HCT116 (cell line): ENCODE results near the gene NEUROG1. TPM values are rescaled to one million over a fixed set of nuclear protein-coding genes. Genes with fewer than 3 reads are reported as not detected.

ENCODE experiments used
- ATAC-seq: fragments of 200-7000 bp; cut with Tn5 transposase; 2 replicates; pipeline ENCODE4 v1.9.1; 2020; ENCODE audit warnings: mild to moderate bottlenecking, moderate library complexity
- BruUV-seq: library from RNA; stranded (reverse); fragments of 400-500 nt; replicated peaks from 2 replicates; lab custom pipeline; 2021; lab: Mats Ljungman, UMichigan
- CTCF ChIA-PET: fragments of 300-600 bp; sonication (Branson Sonifier 250); formaldehyde crosslinking; loops from one replicate; lab custom pipeline; 2021; ENCODE audit warnings: antibody characterized with exemption; lab: Charles Lee
- POLR2A ChIA-PET: fragments of 300-600, 350-600 bp; sonication (Branson Sonifier 250); formaldehyde crosslinking; loops from one replicate; lab custom pipeline; 2021; ENCODE audit warnings: antibody characterized with exemption; lab: Charles Lee
- RAD21 ChIA-PET, 2 experiments: fragments of 300-600 bp; sonication (Branson Sonifier 250); formaldehyde crosslinking; loops; one replicate each; lab custom pipeline; 2023; ENCODE audit warnings: low total read pairs in 2 of 2; ENCODE audit not compliant: uncharacterized antibody in 2 of 2, unreplicated experiment in 2 of 2, low non-redundant PET in 1 of 2; lab: Charles Lee
- DNase-seq: peaks from one replicate; pipeline ENCODE4 v3.0.0-alpha.2; 2010; ENCODE audit warnings: low read depth, low spot score
- H2AFZ ChIP-seq: fragments of 200-600 bp; shearing (Covaris generic), sonication (generic); 2 replicates; pipeline ENCODE4 v1.6.1; 2017; ENCODE audit warnings: low read depth, mixed run types, mixed read lengths, antibody characterized with exemption, low read length; ENCODE audit not compliant: poor library complexity, severe bottlenecking
- H3K27ac ChIP-seq: 2 replicates; pipeline ENCODE4 v1.5.1; 2012; ENCODE audit warnings: low read depth, low read length
- H3K27me3 ChIP-seq: fragments of 200-600 bp; sonication (generic); 2 replicates; pipeline ENCODE4 v1.6.1; 2016; ENCODE audit warnings: mixed run types, low read length, mixed read lengths; ENCODE audit not compliant: insufficient read depth
- H3K36me3 ChIP-seq, 2 experiments: fragments of 200-500 bp in 1 of 2; fragments of 200-600 bp in 1 of 2; sonication (Bioruptor generic) in 1 of 2; sonication (generic) in 1 of 2; 2 replicates each; pipeline versions ENCODE4 v1.5.1 to v1.6.1; 2014 to 2016; ENCODE audit warnings: low read length in 2 of 2, inconsistent platforms in 1 of 2, mixed read lengths in 1 of 2, mixed run types in 1 of 2; ENCODE audit not compliant: insufficient read depth in 2 of 2, control insufficient read depth in 1 of 2
- H3K4me1 ChIP-seq, 2 experiments: fragments of 200-600 bp in 1 of 2; sonication (generic) in 1 of 2; 2 replicates each; pipeline versions ENCODE4 v1.5.1 to v1.6.1; 2012 to 2017; ENCODE audit warnings: low read length in 2 of 2, inconsistent platforms in 1 of 2, mild to moderate bottlenecking in 1 of 2, mixed read lengths in 1 of 2, mixed run types in 1 of 2, moderate library complexity in 1 of 2; ENCODE audit not compliant: insufficient read depth in 2 of 2, control insufficient read depth in 1 of 2
- H3K4me2 ChIP-seq: fragments of 200-600 bp; sonication (generic); 2 replicates; pipeline ENCODE4 v1.6.1; 2017; ENCODE audit warnings: mixed run types, low read length, mixed read lengths
- H3K4me3 ChIP-seq, 2 experiments: fragments of 200-600 bp in 1 of 2; sonication (generic) in 1 of 2; replicated peaks in 1 of 2; 2 replicates each; pipeline ENCODE4 v1.5.1; 2011 to 2016; ENCODE audit warnings: low read length in 2 of 2, control low read depth in 1 of 2, low read depth in 1 of 2, mild to moderate bottlenecking in 1 of 2, mixed read lengths in 1 of 2, mixed run types in 1 of 2
- H3K79me2 ChIP-seq: fragments of 200-600 bp; sonication (generic); 2 replicates; pipeline ENCODE4 v1.6.1; 2017; ENCODE audit warnings: mild to moderate bottlenecking, mixed run types, low read length, moderate library complexity, mixed read lengths; ENCODE audit not compliant: insufficient read depth
- H3K9ac ChIP-seq: fragments of 200-600 bp; sonication (generic); 2 replicates; pipeline ENCODE4 v1.6.1; 2016; ENCODE audit warnings: low read length, mixed read lengths
- H3K9me2 ChIP-seq: fragments of 200-600 bp; sonication (generic), shearing (Covaris generic); 2 replicates; pipeline ENCODE4 v1.6.1; 2017; ENCODE audit warnings: mixed run types, mild to moderate bottlenecking, moderate library complexity; ENCODE audit not compliant: insufficient read depth
- H3K9me3 ChIP-seq, 2 experiments: fragments of 200-500 bp in 1 of 2; fragments of 200-600 bp in 1 of 2; sonication (Bioruptor generic) in 1 of 2; sonication (generic) in 1 of 2; 2 replicates each; pipeline ENCODE4 v1.6.1; 2014 to 2017; ENCODE audit warnings: low read length in 2 of 2, mixed read lengths in 2 of 2, inconsistent platforms in 1 of 2, low read depth in 1 of 2, mild to moderate bottlenecking in 1 of 2, mixed run types in 1 of 2, moderate library complexity in 1 of 2; ENCODE audit not compliant: control insufficient read depth in 1 of 2, insufficient read depth in 1 of 2
- H4K20me1 ChIP-seq: fragments of 200-600 bp; sonication (generic), shearing (Covaris generic); 2 replicates; pipeline ENCODE4 v1.6.1; 2017; ENCODE audit warnings: mixed run types, mild to moderate bottlenecking, moderate library complexity; ENCODE audit not compliant: insufficient read depth
- CBX3 ChIP-seq: IDR thresholded peaks from 2 replicates; pipeline ENCODE4 v1.6.1; 2012; ENCODE audit warnings: low read depth
- CEBPB ChIP-seq: IDR thresholded peaks from 2 replicates; pipeline ENCODE4 v1.6.1; 2012; ENCODE audit warnings: low read depth
- ELF1 ChIP-seq: IDR thresholded peaks from 2 replicates; pipeline ENCODE4 v1.6.1; 2012; ENCODE audit warnings: low read depth, borderline replicate concordance
- FOSL1 ChIP-seq: IDR thresholded peaks from 2 replicates; pipeline ENCODE4 v1.6.1; 2012; ENCODE audit warnings: low read depth
- SIN3A ChIP-seq: IDR thresholded peaks from 2 replicates; pipeline ENCODE4 v1.6.1; 2012; ENCODE audit warnings: low read depth
- SRF ChIP-seq: IDR thresholded peaks from 2 replicates; pipeline ENCODE4 v1.6.1; 2012; ENCODE audit warnings: low read depth
- TCF7L2 ChIP-seq: IDR thresholded peaks from 2 replicates; pipeline ENCODE4 v1.7.0; 2011; ENCODE audit warnings: borderline replicate concordance, inconsistent platforms; ENCODE audit not compliant: insufficient read depth, insufficient read length; ENCODE audit errors: extremely low read depth
- ZNF274 ChIP-seq: fragments of 200-500 bp; sonication (Bioruptor generic); IDR thresholded peaks from 2 replicates; pipeline ENCODE4 v1.6.1; 2014; ENCODE audit warnings: mild to moderate bottlenecking, low read depth, low read length, inconsistent platforms
- intact Hi-C: fragments of 100-400 bp; cut with micrococcal nuclease; formaldehyde crosslinking; loops from 2 replicates; pipeline ENCODE4 v1.10.0; 2022
- total RNA-seq: library from RNA; stranded (reverse); gene quantifications from one replicate; pipeline ENCODE4 v1.2.1, GENCODE V29; 2021; ENCODE audit not compliant: unreplicated experiment
- TF ChIP-seq, protein P1 (sequence below), 3 experiments: fragments of 200-600 bp in 1 of 3; sonication (generic) in 1 of 3; IDR thresholded peaks in 2 of 3; conservative IDR thresholded peaks in 1 of 3; 2 replicates each; pipeline ENCODE4 v1.5.1; 2012 to 2017; ENCODE audit warnings: low read depth in 2 of 3, low read length in 2 of 3, antibody characterized with exemption in 1 of 3, borderline replicate concordance in 1 of 3, control low read depth in 1 of 3, mild to moderate bottlenecking in 1 of 3, mixed read lengths in 1 of 3, mixed run types in 1 of 3, moderate library complexity in 1 of 3; ENCODE audit not compliant: insufficient read depth in 1 of 3
- TF ChIP-seq, protein P2 (sequence below): IDR thresholded peaks from 2 replicates; pipeline ENCODE4 v1.6.1; 2012

NEUROG1 gene
- total RNA-seq, 1 experiment from 2014 or later = not detected

DNA sequence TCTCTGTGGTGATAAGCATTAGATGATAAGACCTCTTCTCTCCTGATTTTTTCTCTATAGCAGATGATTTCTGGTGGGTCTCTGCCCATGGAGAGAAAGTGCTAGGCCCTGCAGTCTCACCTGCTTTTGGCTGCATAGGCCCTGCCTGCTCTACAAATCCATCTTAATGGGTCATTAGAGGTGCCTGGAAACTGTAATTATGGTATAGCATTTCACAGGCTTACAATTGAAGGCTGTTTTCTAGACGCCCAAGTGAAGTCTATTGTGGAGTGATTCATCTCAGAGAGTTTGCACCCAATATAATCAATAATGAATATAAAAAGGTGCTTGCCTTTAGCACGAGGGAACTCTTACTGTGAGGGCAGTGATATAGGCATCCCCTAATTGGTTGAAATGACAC, 33.8 kb downstream of the NEUROG1 start:
- no peak overlapping the region for H2AFZ ChIP-seq
- no peak overlapping the region for H3K9ac ChIP-seq
- no peaks in the 10 kb centered on the region for H3K9me3 ChIP-seq
- ChIA-PET RAD21 (no interaction called here), POLR2A (no interaction called here), CTCF (no interaction called here)
- H3K4me2 ChIP-seq = no peak overlapping the region
- DNase-seq (no peak), ATAC-seq (no peak)
- H3K9me2 ChIP-seq = no peaks in the 10 kb centered on the region
- BruUV-seq = no TSS peak
- intact Hi-C loops = no loop called here
- no peaks in the 10 kb centered on the region for H3K36me3 ChIP-seq
- H3K79me2 ChIP-seq = no peaks in the 10 kb centered on the region
- H3K27ac ChIP-seq = no peak overlapping the region
- H4K20me1 ChIP-seq = no peaks in the 10 kb centered on the region
- H3K27me3 ChIP-seq = peaks cover 4% of the 10 kb centered on the region; the same call in 1 of the 2 replicates
- TF ChIP-seq TCF7L2 (no peak), ZNF274 (no peak), ELF1 (no peak), SIN3A (no peak), FOSL1 (no peak), SRF (no peak), CEBPB (no peak), CBX3 (no peak)
- TF ChIP-seq, protein P1, sequence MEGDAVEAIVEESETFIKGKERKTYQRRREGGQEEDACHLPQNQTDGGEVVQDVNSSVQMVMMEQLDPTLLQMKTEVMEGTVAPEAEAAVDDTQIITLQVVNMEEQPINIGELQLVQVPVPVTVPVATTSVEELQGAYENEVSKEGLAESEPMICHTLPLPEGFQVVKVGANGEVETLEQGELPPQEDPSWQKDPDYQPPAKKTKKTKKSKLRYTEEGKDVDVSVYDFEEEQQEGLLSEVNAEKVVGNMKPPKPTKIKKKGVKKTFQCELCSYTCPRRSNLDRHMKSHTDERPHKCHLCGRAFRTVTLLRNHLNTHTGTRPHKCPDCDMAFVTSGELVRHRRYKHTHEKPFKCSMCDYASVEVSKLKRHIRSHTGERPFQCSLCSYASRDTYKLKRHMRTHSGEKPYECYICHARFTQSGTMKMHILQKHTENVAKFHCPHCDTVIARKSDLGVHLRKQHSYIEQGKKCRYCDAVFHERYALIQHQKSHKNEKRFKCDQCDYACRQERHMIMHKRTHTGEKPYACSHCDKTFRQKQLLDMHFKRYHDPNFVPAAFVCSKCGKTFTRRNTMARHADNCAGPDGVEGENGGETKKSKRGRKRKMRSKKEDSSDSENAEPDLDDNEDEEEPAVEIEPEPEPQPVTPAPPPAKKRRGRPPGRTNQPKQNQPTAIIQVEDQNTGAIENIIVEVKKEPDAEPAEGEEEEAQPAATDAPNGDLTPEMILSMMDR (IDR thresholded peaks at IDR 0.05 in 2 of 3, conservative IDR thresholded peaks at IDR 0.05 in 1 of 3; ENCODE audit: borderline replicate concordance in 1 of 3, insufficient read depth in 1 of 3, low read depth in 2 of 3, low read length in 2 of 3) = no peak
- TF ChIP-seq, protein P2, sequence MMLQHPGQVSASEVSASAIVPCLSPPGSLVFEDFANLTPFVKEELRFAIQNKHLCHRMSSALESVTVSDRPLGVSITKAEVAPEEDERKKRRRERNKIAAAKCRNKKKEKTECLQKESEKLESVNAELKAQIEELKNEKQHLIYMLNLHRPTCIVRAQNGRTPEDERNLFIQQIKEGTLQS = no peak
- H3K4me1 ChIP-seq = peaks cover 0 to 15% of the 10 kb centered on the region in 2 experiments; a peak in 1 of 4 replicates
- H3K4me3 ChIP-seq = no peak overlapping the region
